Thyroid gland (tissue), 4 donors: ENCODE data around the gene BCO1. TPM values are rescaled to one million over a fixed set of nuclear protein-coding genes. Genes with fewer than 3 reads are reported as not detected.
A peak's percentile ranks its signal among the peaks of the same experiment; 100 is the strongest.

Experiments
- DNase-seq, 2 donors: peaks; one replicate each; pipeline ENCODE4 v3.0.0-alpha.2; 2019
- H3K27ac ChIP-seq, 3 donors: fragments of 200-600 bp; sonication (generic); 1 replicate in 2 of 3; 2 replicates in 1 of 3; pipeline ENCODE4 v1.5.1; 2016 to 2019; ENCODE audit warnings: mild to moderate bottlenecking in 1 of 3, moderate library complexity in 1 of 3
- H3K27me3 ChIP-seq: fragments of 200-600 bp; sonication (generic); one replicate; pipeline ENCODE4 v1.5.1; 2019
- H3K36me3 ChIP-seq, 2 donors: fragments of 200-600 bp; sonication (generic); one replicate each; pipeline ENCODE4 v1.5.1; 2016 to 2019
- H3K4me1 ChIP-seq, 2 donors: fragments of 200-600 bp; sonication (generic); one replicate each; pipeline ENCODE4 v1.5.1; 2017 to 2019
- H3K4me3 ChIP-seq, 3 donors: fragments of 200-600 bp; sonication (generic); replicated peaks in 1 of 3; 1 replicate in 2 of 3; 2 replicates in 1 of 3; pipeline ENCODE4 v1.5.1; 2016; ENCODE audit warnings: mild to moderate bottlenecking in 1 of 3
- H3K9me3 ChIP-seq: fragments of 200-600 bp; sonication (generic); one replicate; pipeline ENCODE4 v1.5.1; 2017
- CTCF ChIP-seq, 6 experiments: fragments of 200-600 bp in 3 of 6; fragments of 450-650 bp in 3 of 6; sonication (generic) in 3 of 6; IDR thresholded peaks; one replicate each; pipeline ENCODE4 v1.5.1; 2016 to 2019; ENCODE audit warnings: antibody characterized with exemption in 6 of 6, mild to moderate bottlenecking in 2 of 6, inconsistent platforms in 1 of 6, moderate library complexity in 1 of 6
- POLR2A ChIP-seq, 2 donors: fragments of 450-650 bp; IDR thresholded peaks; one replicate each; pipeline ENCODE4 v1.6.1; 2017; ENCODE audit warnings: antibody characterized with exemption in 2 of 2, mild to moderate bottlenecking in 2 of 2, moderate library complexity in 1 of 2
- WGBS, 2 donors: methylation state at CpG; one replicate each; pipeline ENCODE4 v1.1.5; 2017; 5-methylcytosine and 5-hydroxymethylcytosine counted together
- intact Hi-C: fragments of 100-400 bp; cut with DNase I; formaldehyde crosslinking; loops from one replicate; pipeline ENCODE4 v1.15.1; 2023
- total RNA-seq, 4 donors: library from RNA; depleted of rRNA; stranded (reverse); fragments of >200 nt; gene quantifications; one replicate each; pipeline ENCODE4 v1.2.3, GENCODE V29; 2016

BCO1 gene
- total RNA-seq, 4 donors from 2014 or later = 0.22 TPM; not detected in 3

- no peaks in the 10 kb centered on the region for H3K9me3 ChIP-seq
- H3K4me1 ChIP-seq = peaks cover 8 to 13% of the 10 kb centered on the region in 2 donors
- peak overlapping the region in 2 of 3 donors; percentile 24 to 64 for H3K27ac ChIP-seq
- H3K4me3 ChIP-seq = no peak overlapping the region
- no peaks in the 10 kb centered on the region for H3K36me3 ChIP-seq
- intact Hi-C loops = no loop called here
- WGBS, 2 donors = 54 to 65% methylated on average over 4 to 5 of the region's 5 CpGs
- peak; percentile 79 to 82 for DNase-seq
- TF ChIP-seq POLR2A (IDR thresholded peaks at IDR 0.05) = peak in 1 of 2 donors; percentile 24
- TF ChIP-seq CTCF (IDR thresholded peaks at IDR 0.05) = no peak
- no peaks in the 10 kb centered on the region for H3K27me3 ChIP-seq
Observed at GRCh38 chr16:81265658-81266451, 27.4 kb downstream of the BCO1 start.

GRCh38 chr16:81266680-81267095 is 28.2 kb downstream of the BCO1 start:
- Histone ChIP-seq H3K9me3 (no peaks in the 10 kb centered on the region), H3K4me3 (no peak overlapping the region), H3K27ac (peak overlapping the region in 1 of 3 donors; percentile 64), H3K4me1 (peaks cover 8 to 13% of the 10 kb centered on the region in 2 donors), H3K27me3 (no peaks in the 10 kb centered on the region), H3K36me3 (no peaks in the 10 kb centered on the region)
- 66 to 68% methylated on average over 6 to 7 of the region's 7 CpGs for WGBS, 2 donors
- DNase-seq = peak in 1 of 2 donors; percentile 18
- TF ChIP-seq POLR2A (IDR thresholded peaks at IDR 0.05) (no peak), CTCF (IDR thresholded peaks at IDR 0.05) (no peak)
- intact Hi-C loops = no loop called here

GRCh38 chr16:81268509-81268908 is 30.0 kb downstream of the BCO1 start:
- no peak overlapping the region for H3K4me3 ChIP-seq
- WGBS, 2 donors = 98% methylated on average over 5 of the region's 5 CpGs
- intact Hi-C loops = no loop called here
- DNase-seq = no peak
- H3K4me1 ChIP-seq = peaks cover 8 to 17% of the 10 kb centered on the region in 2 donors
- H3K27me3 ChIP-seq = no peaks in the 10 kb centered on the region
- no peaks in the 10 kb centered on the region for H3K9me3 ChIP-seq
- H3K27ac ChIP-seq = no peak overlapping the region
- no peak for TF ChIP-seq POLR2A (IDR thresholded peaks at IDR 0.05)
- TF ChIP-seq CTCF (IDR thresholded peaks at IDR 0.05) = no peak
- no peaks in the 10 kb centered on the region for H3K36me3 ChIP-seq

GRCh38 chr16:81273223-81273950 is 34.9 kb downstream of the BCO1 start:
- no peaks in the 10 kb centered on the region for H3K9me3 ChIP-seq
- no peak for DNase-seq
- no peaks in the 10 kb centered on the region for H3K27me3 ChIP-seq
- WGBS, 2 donors = 71 to 84% methylated on average over 10 of the region's 10 CpGs
- H3K27ac ChIP-seq = no peak overlapping the region
- TF ChIP-seq POLR2A (IDR thresholded peaks at IDR 0.05) = no peak
- TF ChIP-seq CTCF (IDR thresholded peaks at IDR 0.05) = no peak
- no peaks in the 10 kb centered on the region for H3K36me3 ChIP-seq
- intact Hi-C loops = no loop called here
- H3K4me1 ChIP-seq = peaks cover 11 to 15% of the 10 kb centered on the region in 2 donors
- no peak overlapping the region for H3K4me3 ChIP-seq
